Measurements from ENCODE around the gene C19orf12.

C19orf12 gene

GRCh38 chr19:29714953-29715700 lies at the start of gene C19orf12:
C19orf12 (minus strand) TSS chr19:29715261; CDS start chr19:29708413, 6,848 bp downstream.
- in situ Hi-C loops (cut with HindIII; ENCODE audit: low pct_ligation_motif_present, low pct_unique_long_range_greater_than_20kb, low sequenced_read_pairs), result no loop called here
- peak; percentile 50 for DNase-seq

- in situ Hi-C loops (cut with HindIII; ENCODE audit: low pct_ligation_motif_present, low pct_unique_long_range_greater_than_20kb, low sequenced_read_pairs), result no loop called here
- DNase-seq, result no peak
Measured at GRCh38 chr19:29764361-29764760, 49.3 kb upstream of the C19orf12 start.

GRCh38 chr19:29763196-29763595 lies 48.1 kb upstream of the C19orf12 start:
- no peak for DNase-seq
- in situ Hi-C loops (cut with HindIII; ENCODE audit: low pct_ligation_motif_present, low pct_unique_long_range_greater_than_20kb, low sequenced_read_pairs), result no loop called here

DNA sequence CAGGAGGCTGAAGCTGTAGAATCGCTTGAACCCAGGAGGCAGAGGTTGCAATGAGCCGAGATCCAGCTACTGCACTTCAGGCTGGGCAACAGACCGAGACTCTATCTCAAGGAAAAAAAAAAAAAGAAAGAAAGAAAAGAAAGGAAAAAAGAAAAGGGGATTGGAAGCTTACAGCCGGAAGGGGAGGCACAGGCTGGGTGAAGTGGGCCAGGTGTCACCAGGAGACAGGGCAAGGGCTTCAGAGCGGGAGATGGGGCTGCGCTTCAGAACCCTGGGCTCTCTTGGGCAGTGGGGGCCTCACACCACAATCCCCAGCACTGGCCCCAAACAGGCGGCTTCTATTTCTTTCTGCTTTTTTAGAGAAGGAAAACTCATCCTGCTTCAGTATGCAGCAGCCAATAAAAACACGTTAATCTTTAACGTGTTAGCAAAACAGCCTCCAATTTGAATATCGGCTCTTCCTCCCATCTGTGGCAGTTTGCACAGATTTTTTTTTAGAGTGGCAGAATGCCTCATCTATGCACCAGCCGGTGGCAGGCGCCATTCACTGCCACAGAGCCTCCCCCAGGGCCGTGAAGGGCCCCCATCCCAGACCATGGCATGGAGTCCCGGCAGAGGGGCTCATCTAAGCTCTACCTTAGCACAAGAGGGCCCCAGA lies 46.6 kb upstream of the C19orf12 start:
- in situ Hi-C loops (cut with HindIII; ENCODE audit: low pct_ligation_motif_present, low pct_unique_long_range_greater_than_20kb, low sequenced_read_pairs), result no loop called here
- peak; percentile 3 for DNase-seq

- in situ Hi-C loops (cut with HindIII; ENCODE audit: low pct_ligation_motif_present, low pct_unique_long_range_greater_than_20kb, low sequenced_read_pairs), result no loop called here
Measured at GRCh38 chr19:29760752-29761502, 45.9 kb upstream of the C19orf12 start.

DNA sequence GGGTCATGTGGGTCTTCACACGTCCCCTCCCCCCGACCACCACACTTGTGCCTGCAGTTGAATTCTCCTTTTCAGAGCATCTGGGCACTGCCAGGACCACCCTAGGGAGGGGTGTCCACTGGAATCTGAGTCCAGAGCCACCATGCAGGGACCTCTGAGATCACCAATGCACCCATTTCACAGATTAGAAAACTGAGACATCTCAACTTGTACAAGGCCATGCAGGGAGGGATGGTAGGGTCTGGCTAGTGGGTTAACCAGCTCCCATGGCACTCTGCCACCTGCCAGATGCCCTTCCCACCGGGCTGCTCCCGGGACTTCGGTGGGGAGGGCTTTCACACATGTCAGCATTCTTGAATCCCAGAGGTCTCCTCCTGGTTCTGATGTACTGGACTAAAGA lies 44.3 kb upstream of the C19orf12 start:
- DNase-seq, result no peak
- in situ Hi-C loops (cut with HindIII; ENCODE audit: low pct_ligation_motif_present, low pct_unique_long_range_greater_than_20kb, low sequenced_read_pairs), result no loop called here

More at GRCh38 chr19:29760752-29761502, 45.9 kb upstream of the C19orf12 start:
- DNase-seq, result no peak

DNA sequence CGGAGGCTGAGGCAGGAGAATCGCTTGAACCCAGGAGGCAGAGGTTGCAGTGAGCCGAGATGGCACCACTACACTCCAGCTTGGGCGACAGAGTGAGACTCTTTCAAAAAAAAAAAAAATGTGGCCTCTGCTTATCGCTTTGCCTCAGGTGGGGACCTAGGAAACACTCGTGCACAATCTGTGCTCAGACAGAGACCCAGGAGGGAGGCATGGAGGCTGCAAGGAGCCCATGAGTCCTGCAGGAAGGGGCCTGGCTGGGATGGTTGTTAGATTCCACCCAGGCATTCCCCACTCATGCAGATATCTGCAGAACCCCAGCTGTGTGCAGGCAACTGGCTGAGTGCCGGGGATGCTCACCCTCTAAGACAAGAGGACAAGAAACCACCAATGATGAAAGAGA lies 43.8 kb upstream of the C19orf12 start:
- no peak for DNase-seq
- in situ Hi-C loops (cut with HindIII; ENCODE audit: low pct_ligation_motif_present, low pct_unique_long_range_greater_than_20kb, low sequenced_read_pairs), result no loop called here

GRCh38 chr19:29757551-29757950 lies 42.5 kb upstream of the C19orf12 start:
- no peak for DNase-seq
- in situ Hi-C loops (cut with HindIII; ENCODE audit: low pct_ligation_motif_present, low pct_unique_long_range_greater_than_20kb, low sequenced_read_pairs), result no loop called here

DNA sequence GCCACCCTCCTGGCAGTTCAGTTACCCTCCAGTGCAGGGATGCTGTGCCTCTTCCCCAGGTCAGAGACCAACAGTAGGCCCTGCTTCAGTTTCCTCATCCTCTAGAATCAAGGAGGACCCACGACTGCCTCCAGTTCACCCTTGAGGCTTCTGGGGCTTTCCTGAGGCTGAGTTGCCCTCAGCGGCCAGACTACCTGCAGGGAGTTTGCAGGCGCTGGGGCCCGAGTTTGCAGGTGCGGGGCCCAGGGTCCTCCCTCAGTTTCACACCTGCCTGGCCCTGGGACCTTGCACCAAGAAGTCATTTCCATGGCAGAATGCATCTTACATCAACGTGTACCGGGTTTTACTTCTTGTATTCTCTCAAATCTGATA lies 38.9 kb upstream of the C19orf12 start:
- no peak for DNase-seq
- in situ Hi-C loops (cut with HindIII; ENCODE audit: low pct_ligation_motif_present, low pct_unique_long_range_greater_than_20kb, low sequenced_read_pairs), result no loop called here

- in situ Hi-C loops (cut with HindIII; ENCODE audit: low pct_ligation_motif_present, low pct_unique_long_range_greater_than_20kb, low sequenced_read_pairs), result no loop called here
Measured at GRCh38 chr19:29753190-29753933, 38.3 kb upstream of the C19orf12 start.

DNA sequence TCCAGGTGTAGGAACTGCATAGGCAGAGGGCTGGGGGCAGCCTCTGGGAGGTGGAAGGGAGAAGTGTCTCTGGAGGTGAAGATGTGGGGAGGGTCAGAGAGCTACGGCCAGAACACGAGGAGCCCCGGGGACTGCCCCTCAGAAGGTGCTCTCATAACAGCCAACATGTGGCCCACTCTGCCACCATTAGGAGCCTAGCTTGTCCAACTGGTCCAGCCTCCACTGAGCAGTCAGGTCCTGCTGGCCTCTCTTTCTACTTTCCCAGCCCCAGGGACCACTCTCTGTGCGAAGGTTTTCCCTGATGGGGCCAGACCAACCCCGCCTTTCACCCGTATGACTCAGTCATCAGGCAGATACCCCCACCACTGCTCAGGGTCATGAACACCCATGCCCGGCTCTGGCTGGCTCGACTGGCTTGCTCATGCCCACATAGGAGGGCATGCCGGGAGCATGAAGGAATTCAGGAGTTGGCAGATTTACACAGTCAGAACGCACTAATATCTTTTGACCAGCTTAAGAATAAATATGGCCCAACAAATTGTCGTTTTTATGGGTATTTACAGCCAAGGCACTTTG lies 37.5 kb upstream of the C19orf12 start:
- in situ Hi-C loops (cut with HindIII; ENCODE audit: low pct_ligation_motif_present, low pct_unique_long_range_greater_than_20kb, low sequenced_read_pairs), result no loop called here
- DNase-seq, result no peak

More at GRCh38 chr19:29753190-29753933, 38.3 kb upstream of the C19orf12 start:
- DNase-seq, result no peak

- in situ Hi-C loops (cut with HindIII; ENCODE audit: low pct_ligation_motif_present, low pct_unique_long_range_greater_than_20kb, low sequenced_read_pairs), result no loop called here
Measured at GRCh38 chr19:29751932-29752331, 36.9 kb upstream of the C19orf12 start.

GRCh38 chr19:29750001-29750400 lies 34.9 kb upstream of the C19orf12 start:
- in situ Hi-C loops (cut with HindIII; ENCODE audit: low pct_ligation_motif_present, low pct_unique_long_range_greater_than_20kb, low sequenced_read_pairs), result no loop called here
- DNase-seq, result no peak

More at GRCh38 chr19:29751932-29752331, 36.9 kb upstream of the C19orf12 start:
- no peak for DNase-seq

DNA sequence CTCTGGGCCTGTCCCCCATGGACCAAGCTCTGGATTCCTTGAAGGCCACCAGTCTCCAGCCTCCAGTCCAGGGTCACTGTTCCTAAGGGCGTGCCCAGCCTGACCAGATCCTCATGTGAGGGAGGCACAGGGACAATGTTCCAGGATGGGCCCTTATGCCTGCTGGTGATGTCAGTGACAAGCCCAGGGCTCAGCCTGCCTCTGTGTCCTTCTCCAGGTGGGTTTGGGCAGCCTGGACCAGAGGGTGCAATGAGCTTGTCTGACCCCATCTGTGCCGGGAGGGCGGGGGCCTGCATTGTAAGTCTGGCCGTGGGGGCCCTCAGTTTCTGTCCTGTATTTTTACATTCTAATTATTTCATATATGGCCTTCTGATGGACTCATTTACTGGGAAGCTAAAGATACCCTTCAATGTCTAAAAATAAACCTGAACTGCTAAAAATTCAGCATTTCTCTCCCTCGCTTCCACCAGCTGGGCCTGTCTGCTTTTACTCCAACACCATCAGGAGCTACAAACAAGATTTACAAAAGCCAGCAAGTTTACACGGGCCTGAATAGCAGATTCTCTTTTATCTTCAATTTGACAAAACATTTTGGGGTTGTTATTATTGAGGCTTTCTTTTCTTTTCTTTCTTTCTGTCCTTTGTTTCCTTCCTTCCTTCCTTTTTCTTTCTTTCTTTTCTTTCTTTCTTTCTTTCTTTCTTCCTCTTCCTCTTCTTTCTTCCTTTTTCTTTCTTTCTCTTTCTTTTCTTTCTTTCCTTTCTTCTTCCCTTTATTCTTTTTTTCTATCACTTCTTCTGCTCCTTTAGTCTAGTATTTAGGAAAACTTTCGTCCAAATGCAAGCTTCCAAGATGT lies 34.2 kb upstream of the C19orf12 start:
- in situ Hi-C loops (cut with HindIII; ENCODE audit: low pct_ligation_motif_present, low pct_unique_long_range_greater_than_20kb, low sequenced_read_pairs), result no loop called here
- no peak for DNase-seq

- DNase-seq, result no peak
- in situ Hi-C loops (cut with HindIII; ENCODE audit: low pct_ligation_motif_present, low pct_unique_long_range_greater_than_20kb, low sequenced_read_pairs), result no loop called here
Measured at GRCh38 chr19:29745253-29745652, 30.2 kb upstream of the C19orf12 start.

- in situ Hi-C loops (cut with HindIII; ENCODE audit: low pct_ligation_motif_present, low pct_unique_long_range_greater_than_20kb, low sequenced_read_pairs), result no loop called here
- no peak for DNase-seq
Measured at GRCh38 chr19:29743681-29744080, 28.6 kb upstream of the C19orf12 start.

- in situ Hi-C loops (cut with HindIII; ENCODE audit: low pct_ligation_motif_present, low pct_unique_long_range_greater_than_20kb, low sequenced_read_pairs), result no loop called here
- no peak for DNase-seq
Measured at GRCh38 chr19:29741776-29742175, 26.7 kb upstream of the C19orf12 start.

- in situ Hi-C loops (cut with HindIII; ENCODE audit: low pct_ligation_motif_present, low pct_unique_long_range_greater_than_20kb, low sequenced_read_pairs), result no loop called here
- no peak for DNase-seq
Measured at GRCh38 chr19:29741226-29741625, 26.2 kb upstream of the C19orf12 start.
